PC-3 (cell line): ENCODE data around the gene RALA.

Experiments used
- EZH2 ChIP-seq: fragments of 300-600 bp; sonication (generic); IDR thresholded peaks from one replicate; pipeline ENCODE4 v1.6.1; 2017; ENCODE audit warnings: antibody characterized with exemption, mild to moderate bottlenecking, low read length; ENCODE audit not compliant: unreplicated experiment
- EZH2phosphoT487 ChIP-seq: fragments of 300-600 bp; sonication (generic); IDR thresholded peaks from 2 replicates; pipeline ENCODE4 v1.6.1; 2018; ENCODE audit warnings: mild to moderate bottlenecking, antibody characterized with exemption, low read length, borderline replicate concordance
- TF ChIP-seq, protein P1 (sequence below): fragments of 300-600 bp; sonication (generic); conservative IDR thresholded peaks from 2 replicates; pipeline ENCODE4 v1.5.1; 2017; ENCODE audit warnings: antibody characterized with exemption, low read depth, mild to moderate bottlenecking, low read length

DNA sequence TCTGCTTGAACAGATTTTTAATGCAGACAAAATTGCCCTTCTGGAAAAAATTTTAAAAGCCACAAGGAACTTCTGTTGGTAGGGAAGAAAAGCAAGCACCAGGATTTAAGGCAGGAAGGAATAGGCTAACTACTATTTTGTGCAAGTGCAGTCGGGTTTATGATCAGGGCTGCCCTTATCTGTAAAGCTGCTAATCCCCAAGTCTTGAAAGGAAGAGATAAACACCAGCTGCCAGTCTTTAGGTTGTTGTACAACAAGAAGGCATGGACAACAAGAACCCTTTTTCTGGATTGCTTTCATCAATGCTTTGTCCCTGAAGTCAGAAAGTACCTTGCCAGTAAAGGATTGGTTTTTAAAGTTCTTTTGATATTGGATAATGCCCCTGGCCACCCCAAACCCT is 40.7 kb downstream of the RALA start:
- TF ChIP-seq, protein P1, sequence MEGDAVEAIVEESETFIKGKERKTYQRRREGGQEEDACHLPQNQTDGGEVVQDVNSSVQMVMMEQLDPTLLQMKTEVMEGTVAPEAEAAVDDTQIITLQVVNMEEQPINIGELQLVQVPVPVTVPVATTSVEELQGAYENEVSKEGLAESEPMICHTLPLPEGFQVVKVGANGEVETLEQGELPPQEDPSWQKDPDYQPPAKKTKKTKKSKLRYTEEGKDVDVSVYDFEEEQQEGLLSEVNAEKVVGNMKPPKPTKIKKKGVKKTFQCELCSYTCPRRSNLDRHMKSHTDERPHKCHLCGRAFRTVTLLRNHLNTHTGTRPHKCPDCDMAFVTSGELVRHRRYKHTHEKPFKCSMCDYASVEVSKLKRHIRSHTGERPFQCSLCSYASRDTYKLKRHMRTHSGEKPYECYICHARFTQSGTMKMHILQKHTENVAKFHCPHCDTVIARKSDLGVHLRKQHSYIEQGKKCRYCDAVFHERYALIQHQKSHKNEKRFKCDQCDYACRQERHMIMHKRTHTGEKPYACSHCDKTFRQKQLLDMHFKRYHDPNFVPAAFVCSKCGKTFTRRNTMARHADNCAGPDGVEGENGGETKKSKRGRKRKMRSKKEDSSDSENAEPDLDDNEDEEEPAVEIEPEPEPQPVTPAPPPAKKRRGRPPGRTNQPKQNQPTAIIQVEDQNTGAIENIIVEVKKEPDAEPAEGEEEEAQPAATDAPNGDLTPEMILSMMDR, result no peak
- no peak for TF ChIP-seq EZH2
- no peak for TF ChIP-seq EZH2phosphoT487
